MG63 (cell line): ENCODE data around the gene COL6A3. TPM values are rescaled to one million over a fixed set of nuclear protein-coding genes. Genes with fewer than 3 reads are reported as not detected.
"Not testable (repeated sequence)": the region's sequence is repeated elsewhere in the genome, so short reads cannot be mapped to it uniquely, and the experiment has no call there.

Source experiments
- DNase-seq: peaks from one replicate; pipeline ENCODE4 v3.0.0-alpha.2; 2020
- H3K27me3 ChIP-seq: fragments of 250-450 bp; sonication (Bioruptor Pico); 2 replicates; pipeline ENCODE4 v1.5.1; 2020; ENCODE audit warnings: mild to moderate bottlenecking, moderate library complexity
- H3K36me3 ChIP-seq: fragments of 250-450 bp; sonication (Bioruptor Pico); 2 replicates; pipeline ENCODE4 v1.5.1; 2020; ENCODE audit warnings: mild to moderate bottlenecking, moderate library complexity
- H3K4me3 ChIP-seq: fragments of 250-450 bp; sonication (Bioruptor Pico); 2 replicates; pipeline ENCODE4 v1.5.1; 2020; ENCODE audit warnings: mild to moderate bottlenecking, moderate library complexity
- H3K9me3 ChIP-seq: fragments of 250-450 bp; sonication (Bioruptor Pico); 2 replicates; pipeline ENCODE4 v1.5.1; 2020; ENCODE audit warnings: mild to moderate bottlenecking, moderate library complexity
- total RNA-seq: library from RNA; depleted of rRNA; stranded (reverse); fragments of >200 nt; shearing (Covaris generic); gene quantifications from 2 replicates; pipeline ENCODE4 v1.2.3, GENCODE V29; 2014; ENCODE audit warnings: low replicate concordance

Gene COL6A3
- total RNA-seq, 1 experiment from 2014 or later, result 564 TPM

DNA sequence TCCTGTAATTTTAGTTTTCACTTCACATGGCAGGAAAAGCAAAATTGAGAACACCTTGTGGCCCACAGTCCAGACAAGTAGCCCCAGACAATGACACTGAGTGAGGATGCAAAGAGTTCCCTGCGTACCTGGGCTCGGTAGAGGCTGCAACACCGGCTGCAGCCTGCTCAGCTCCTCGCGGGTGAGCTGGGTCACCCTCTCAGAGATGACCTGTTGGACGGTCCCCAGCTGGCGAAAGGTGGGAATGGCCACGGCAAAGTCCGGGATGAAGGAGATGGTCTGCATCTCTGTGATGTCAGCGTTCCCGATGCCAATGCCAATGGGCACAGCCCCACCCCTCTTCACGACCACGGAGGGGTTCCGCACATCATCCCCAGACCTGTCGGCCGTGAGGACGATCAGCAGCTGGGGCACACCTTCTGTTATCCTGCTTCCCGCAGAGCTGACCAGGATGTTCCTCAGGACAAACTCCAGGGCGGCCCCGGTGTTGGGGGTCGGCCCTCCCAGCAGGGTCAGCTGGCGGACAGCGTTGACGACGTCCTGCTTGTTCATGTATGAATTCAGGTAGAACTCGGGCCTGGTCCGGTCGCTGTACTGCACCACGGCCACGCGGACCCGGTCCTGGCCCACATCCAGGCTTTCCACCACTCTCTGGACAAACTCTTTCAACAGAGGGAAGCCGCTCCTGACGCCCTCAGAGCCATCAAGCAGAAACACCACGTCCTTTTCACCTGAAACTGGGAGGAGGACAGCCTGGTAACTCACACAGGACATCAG is 39.5 kb downstream of the COL6A3 start:
- Histone ChIP-seq H3K27me3 (no peaks in the 10 kb centered on the region), H3K9me3 (no peaks in the 10 kb centered on the region), H3K4me3 (no peak overlapping the region), H3K36me3 (peaks cover 97% of the 10 kb centered on the region)
- DNase-seq, result no peak

GRCh38 chr2:237371856-237372255 is 42.1 kb downstream of the COL6A3 start:
- no peak overlapping the region for H3K4me3 ChIP-seq
- H3K9me3 ChIP-seq, result no peaks in the 10 kb centered on the region
- DNase-seq, result no peak
- peaks cover 97% of the 10 kb centered on the region for H3K36me3 ChIP-seq
- no peaks in the 10 kb centered on the region for H3K27me3 ChIP-seq

DNA sequence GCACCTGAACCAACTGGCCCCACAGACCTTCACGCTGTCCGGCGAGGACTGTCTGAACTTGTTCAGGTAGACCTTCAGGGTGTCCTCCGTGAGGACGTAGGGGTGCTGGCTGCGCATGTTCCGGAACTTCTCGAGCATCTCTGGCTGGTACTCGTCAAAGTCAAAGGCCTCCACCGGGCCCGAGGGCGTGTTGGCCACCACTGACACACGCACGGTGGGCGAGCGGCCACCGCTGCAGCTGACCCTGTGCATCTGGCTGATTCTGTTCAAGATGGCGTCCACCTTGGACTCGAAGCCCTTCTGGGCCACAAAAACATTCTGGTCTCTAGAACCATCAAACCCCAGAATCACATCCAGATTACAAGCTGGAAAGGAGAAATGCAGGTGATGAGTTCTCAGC is 48.3 kb downstream of the COL6A3 start:
- Histone ChIP-seq H3K9me3 (no peaks in the 10 kb centered on the region), H3K4me3 (no peak overlapping the region), H3K27me3 (no peaks in the 10 kb centered on the region), H3K36me3 (peaks cover 97% of the 10 kb centered on the region)
- DNase-seq, result no peak

- H3K4me3 ChIP-seq, result no peak overlapping the region
- H3K9me3 ChIP-seq, result no peaks in the 10 kb centered on the region
- H3K36me3 ChIP-seq, result peaks cover 100% of the 10 kb centered on the region
- DNase-seq, result no peak
- H3K27me3 ChIP-seq, result no peaks in the 10 kb centered on the region
Measured at GRCh38 chr2:237364655-237365054, 49.3 kb downstream of the COL6A3 start.

DNA sequence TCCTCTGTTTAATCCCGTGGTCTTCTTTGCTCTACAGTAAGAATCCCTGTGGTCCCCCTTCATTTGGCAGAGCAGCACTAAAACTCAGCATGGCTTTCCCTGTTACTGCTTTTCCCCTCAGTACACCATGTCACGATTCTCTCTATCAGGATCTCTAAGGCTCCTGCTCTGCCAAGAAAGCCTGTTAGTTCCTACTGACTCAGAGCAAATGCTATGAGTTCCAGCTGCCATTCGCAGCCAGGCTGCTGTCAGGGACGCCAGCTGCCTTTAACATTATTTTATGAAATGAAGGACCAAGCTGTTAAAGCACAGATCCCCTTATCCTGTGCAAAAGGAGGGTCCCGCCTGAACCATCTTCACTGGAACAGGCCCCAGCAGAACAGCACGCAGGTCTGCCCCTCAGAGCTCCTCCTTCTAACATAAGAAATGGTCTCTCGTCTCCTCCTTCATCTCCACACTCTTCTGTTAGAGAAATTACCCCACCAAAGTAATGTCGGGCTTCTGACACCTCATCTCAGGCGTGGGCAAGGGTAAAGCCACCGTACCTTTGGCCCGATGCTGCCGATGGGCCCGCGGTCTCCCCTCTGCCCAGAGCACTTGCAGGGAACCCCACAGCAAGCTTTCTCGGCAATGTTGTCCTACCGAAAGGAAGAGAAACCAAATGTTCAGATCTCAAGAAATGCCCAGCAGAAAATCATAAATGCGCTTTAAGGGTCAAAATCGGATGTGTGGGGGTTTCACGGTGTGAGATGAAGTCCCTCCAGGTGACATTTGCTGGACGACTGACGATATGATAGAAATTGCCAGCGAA is 52.6 kb downstream of the COL6A3 start:
- no peak for DNase-seq

DNA sequence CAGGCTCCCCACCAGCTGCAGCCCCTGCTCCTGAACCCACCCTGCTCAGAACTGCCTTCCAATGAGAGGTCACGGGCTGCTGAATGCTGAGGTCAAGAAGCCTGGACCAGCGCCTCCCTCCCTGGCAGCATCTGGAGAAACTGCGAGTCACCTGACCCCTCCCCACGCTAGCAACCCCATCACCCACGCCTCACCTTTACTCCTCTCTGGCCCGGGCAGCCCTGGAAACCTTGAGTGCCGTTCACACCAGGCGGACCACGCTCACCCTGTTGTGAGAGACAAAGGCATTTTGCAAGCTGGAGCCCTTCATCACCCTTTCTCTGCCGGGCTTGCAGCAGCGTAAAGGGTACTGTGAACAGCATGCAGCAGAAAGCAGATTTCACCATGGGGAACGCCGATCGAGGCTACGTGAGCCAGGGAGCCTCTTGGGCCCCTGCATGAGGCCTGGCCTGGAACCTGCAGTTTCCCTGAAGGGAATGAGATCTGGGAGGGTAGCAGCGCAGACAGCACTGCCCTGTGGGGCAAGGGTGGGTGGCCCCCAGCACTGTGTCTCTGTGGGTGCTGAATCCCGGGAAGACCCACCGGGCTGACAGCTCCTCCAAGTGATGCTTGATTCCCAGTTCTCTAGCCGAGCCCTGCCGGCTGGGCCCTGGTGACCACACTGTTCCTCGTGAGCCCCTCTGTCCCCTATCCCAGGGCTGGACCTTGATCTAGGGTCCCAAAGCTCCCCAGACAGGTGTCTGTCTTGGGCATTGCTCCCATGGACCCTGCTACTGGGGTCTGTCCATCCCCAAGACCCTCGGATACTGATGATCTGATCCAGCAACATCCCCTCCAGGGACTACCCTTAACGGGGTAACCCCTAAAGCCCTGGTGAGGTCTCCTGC is 53.8 kb downstream of the COL6A3 start:
- Histone ChIP-seq H3K9me3 (no peaks in the 10 kb centered on the region), H3K36me3 (peaks cover 100% of the 10 kb centered on the region), H3K4me3 (no peak overlapping the region), H3K27me3 (no peaks in the 10 kb centered on the region)
- peak; percentile 23 for DNase-seq

More for the DNA sequence above, 52.6 kb downstream of the COL6A3 start:
- Histone ChIP-seq H3K36me3 (peaks cover 100% of the 10 kb centered on the region), H3K9me3 (no peaks in the 10 kb centered on the region), H3K4me3 (no peak overlapping the region), H3K27me3 (no peaks in the 10 kb centered on the region)

DNA sequence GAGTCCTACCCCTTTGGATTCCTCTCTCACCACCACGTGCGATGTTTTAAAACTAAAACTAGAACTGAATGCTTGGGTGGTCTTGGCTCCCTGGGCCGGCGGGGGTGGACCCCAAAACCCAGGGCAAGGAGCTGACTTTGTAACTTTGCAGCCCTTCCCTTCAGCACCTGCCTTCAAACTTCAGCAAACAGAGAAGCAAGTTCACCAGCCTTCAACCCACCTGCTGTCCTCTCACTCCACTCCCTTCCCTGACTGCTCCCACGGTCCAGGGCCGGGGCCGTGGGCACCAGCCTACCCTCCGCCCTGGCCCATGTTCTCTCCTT is 54.5 kb downstream of the COL6A3 start:
- Histone ChIP-seq H3K27me3 (no peaks in the 10 kb centered on the region), H3K4me3 (no peak overlapping the region), H3K9me3 (no peaks in the 10 kb centered on the region), H3K36me3 (peaks cover 100% of the 10 kb centered on the region)
- DNase-seq, result no peak

GRCh38 chr2:237358721-237359517 is 55.0 kb downstream of the COL6A3 start:
- DNase-seq, result no peak
- Histone ChIP-seq H3K9me3 (no peaks in the 10 kb centered on the region), H3K36me3 (peaks cover 100% of the 10 kb centered on the region), H3K27me3 (no peaks in the 10 kb centered on the region), H3K4me3 (no peak overlapping the region)

GRCh38 chr2:237355701-237356100 is 58.3 kb downstream of the COL6A3 start:
- Histone ChIP-seq H3K27me3 (no peaks in the 10 kb centered on the region), H3K36me3 (peaks cover 100% of the 10 kb centered on the region), H3K9me3 (no peaks in the 10 kb centered on the region), H3K4me3 (no peak overlapping the region)
- no peak for DNase-seq

DNA sequence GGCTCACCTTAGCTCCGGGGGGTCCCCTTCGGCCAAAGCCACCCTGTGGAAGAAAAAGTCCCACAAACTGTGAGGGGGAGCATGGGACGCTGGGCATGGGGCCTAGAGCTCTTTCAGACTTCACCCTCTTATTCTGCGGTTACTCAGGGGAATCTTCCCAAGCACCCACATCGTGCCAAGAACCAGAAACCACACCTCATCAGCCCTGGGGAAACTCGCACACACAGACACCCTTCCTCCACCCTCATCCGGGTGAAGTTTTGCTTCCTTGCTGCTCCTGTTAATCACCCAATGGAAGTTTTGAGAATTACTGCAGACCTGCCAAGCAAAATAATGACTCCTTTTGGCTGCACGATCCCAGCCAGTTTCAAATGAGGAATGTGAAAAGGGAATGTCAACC is 59.1 kb downstream of the COL6A3 start:
- no peaks in the 10 kb centered on the region for H3K9me3 ChIP-seq
- peaks cover 100% of the 10 kb centered on the region for H3K36me3 ChIP-seq
- H3K27me3 ChIP-seq, result no peaks in the 10 kb centered on the region
- peak; percentile 70 for DNase-seq
- no peak overlapping the region for H3K4me3 ChIP-seq

DNA sequence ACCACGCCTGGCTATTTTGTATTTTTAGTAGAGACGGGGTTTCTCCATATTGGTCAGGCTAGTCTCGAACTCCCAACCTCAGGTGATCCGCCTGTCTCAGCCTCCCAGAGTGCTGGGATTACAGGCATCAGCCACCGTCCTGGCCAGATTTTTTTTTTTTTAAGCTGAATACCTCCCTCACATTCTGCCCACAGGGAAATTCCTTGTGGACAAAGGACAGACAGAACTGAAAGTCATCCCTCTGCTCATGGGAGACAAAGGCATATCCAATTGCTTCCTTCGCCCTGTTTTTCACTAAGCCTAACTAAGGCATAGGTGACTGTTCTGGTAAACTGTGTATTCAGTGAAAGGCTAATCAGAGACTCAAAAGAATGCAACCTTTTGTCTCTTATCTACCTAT is 59.8 kb downstream of the COL6A3 start:
- peaks cover 100% of the 10 kb centered on the region for H3K36me3 ChIP-seq
- DNase-seq, H3K9me3 ChIP-seq, H3K4me3 ChIP-seq, H3K27me3 ChIP-seq: not testable (repeated sequence)

- Histone ChIP-seq H3K36me3 (peaks cover 100% of the 10 kb centered on the region), H3K27me3 (no peaks in the 10 kb centered on the region), H3K9me3 (no peaks in the 10 kb centered on the region), H3K4me3 (no peak overlapping the region)
- DNase-seq, result no peak
Measured at GRCh38 chr2:237353215-237353614, 60.7 kb downstream of the COL6A3 start.

DNA sequence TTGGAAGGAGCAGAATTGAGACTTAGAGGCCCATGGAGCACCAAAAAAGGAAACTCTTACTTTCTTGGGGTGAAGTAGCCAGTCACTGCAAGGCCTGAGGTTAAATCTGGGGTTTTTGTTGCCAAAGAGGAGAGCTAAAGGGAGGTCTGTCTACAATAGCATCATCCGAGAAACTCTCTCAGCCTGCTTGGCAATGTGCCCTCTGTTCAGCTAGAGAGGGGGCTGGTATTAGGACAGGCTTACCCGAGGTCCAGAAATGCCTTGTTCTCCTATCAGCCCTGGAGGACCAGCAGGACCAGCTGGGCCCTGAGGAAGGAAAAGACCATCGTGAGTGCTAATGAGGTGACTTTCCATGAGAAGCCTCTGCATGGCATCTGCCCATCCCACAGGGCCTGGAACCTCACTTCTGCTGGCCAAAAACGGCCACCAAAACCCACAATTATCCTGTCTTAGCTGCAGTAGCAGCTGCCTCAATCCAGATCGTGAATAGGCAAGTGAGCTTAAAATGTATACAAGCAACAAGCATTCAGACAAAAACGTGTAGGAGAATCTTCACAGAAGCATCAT is 61.6 kb downstream of the COL6A3 start:
- H3K27me3 ChIP-seq, result no peaks in the 10 kb centered on the region
- H3K4me3 ChIP-seq, result no peak overlapping the region
- no peaks in the 10 kb centered on the region for H3K9me3 ChIP-seq
- H3K36me3 ChIP-seq, result peaks cover 100% of the 10 kb centered on the region
- DNase-seq, result no peak

DNA sequence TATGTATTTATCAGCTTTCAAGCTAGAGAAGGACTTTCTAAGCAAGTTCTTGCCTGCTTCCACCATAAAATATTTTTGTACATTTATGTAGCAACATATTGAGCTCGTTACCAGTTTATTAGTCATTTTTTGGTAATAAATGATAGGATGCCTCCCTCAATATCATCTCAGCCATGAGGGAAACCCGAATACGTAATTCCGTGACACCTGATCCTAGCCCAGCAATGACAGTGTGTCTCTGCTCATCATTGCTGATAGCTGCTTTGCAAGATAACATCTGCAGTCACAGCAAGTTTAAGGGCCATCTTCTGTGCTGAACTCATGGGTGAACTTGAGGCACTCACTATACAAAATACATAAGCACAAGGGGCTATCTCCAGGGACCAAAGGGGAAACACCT is 62.2 kb downstream of the COL6A3 start:
- H3K27me3 ChIP-seq, result no peaks in the 10 kb centered on the region
- H3K9me3 ChIP-seq, result no peaks in the 10 kb centered on the region
- H3K36me3 ChIP-seq, result peaks cover 100% of the 10 kb centered on the region
- DNase-seq, result no peak
- H3K4me3 ChIP-seq, result no peak overlapping the region

DNA sequence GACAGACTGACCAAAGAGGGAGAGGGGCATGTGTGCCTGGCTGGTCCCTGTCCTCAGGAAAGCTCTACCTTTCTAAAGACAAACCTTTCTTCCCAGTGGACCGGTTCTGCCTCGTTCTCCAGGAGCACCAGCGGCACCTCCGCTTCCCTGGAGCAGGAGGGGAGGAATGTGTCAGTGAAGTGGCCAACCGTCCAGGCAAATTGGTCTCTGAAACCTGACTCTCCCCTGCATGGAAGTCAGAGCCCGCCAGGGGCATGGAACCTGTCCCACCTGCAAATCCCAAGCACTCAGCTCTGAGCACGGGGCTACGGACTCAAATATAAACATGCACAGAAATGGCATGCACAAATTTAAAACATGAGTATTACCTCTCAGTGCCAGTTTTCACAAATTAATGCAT is 62.9 kb downstream of the COL6A3 start:
- no peak for DNase-seq
- H3K36me3 ChIP-seq, result peaks cover 100% of the 10 kb centered on the region
- H3K9me3 ChIP-seq, result no peaks in the 10 kb centered on the region
- no peaks in the 10 kb centered on the region for H3K27me3 ChIP-seq
- no peak overlapping the region for H3K4me3 ChIP-seq

DNA sequence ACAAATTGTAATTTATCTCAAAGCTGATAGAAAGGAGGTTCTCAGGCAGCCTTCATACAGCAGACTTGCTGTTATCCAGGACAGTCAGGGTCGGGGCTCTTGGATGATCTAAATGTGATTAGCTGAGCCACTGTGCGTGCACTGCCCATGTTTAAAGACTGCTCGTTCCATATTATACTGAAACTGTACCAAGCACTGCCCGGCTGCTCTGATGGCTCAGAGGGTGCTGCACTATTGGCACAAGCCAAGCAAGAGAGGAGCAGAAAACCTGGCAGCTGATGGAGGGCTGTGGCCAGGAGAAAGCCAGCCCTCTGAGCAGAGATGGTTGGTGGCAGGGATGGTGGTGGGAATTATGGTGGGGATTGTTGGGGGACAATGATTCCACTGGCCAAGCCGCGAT is 63.4 kb downstream of the COL6A3 start:
- H3K36me3 ChIP-seq, result peaks cover 100% of the 10 kb centered on the region
- no peak overlapping the region for H3K4me3 ChIP-seq
- DNase-seq, result no peak
- no peaks in the 10 kb centered on the region for H3K27me3 ChIP-seq
- no peaks in the 10 kb centered on the region for H3K9me3 ChIP-seq
